Measurements from ENCODE around the gene RRP1. TPM values are rescaled to one million over a fixed set of nuclear protein-coding genes. Genes with fewer than 3 reads are reported as not detected.

The RRP1 gene
- total RNA-seq, 1 experiment from 2014 or later: 53.9 TPM

DNA sequence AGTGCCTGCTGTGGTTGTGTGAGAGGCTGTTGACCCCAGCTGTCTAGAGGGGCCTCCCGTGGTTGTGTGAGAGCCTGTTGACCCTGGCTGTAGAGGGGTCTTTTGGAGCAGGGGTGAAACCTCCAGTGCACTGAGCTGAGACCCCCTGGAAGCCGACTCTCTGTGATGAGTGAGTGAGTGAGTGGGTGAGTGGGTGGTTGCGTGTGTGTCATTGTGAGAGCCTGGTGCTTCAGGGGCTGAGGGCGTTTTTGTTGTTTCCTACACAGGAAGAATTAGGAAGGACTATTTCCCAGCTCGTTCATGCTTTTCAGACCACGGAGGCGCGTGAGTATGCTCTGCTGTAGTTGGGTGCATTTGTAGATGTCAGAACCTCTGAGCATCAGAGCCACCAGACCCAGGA is 3.0 kb downstream of the RRP1 start:
- Histone ChIP-seq H3K9me2 (ENCODE audit: insufficient read depth) (no peaks in the 10 kb centered on the region), H3K9ac (ENCODE audit: low read length) (no peak overlapping the region), H2AFZ (ENCODE audit: low read depth, low read length, poor library complexity, severe bottlenecking) (no peak overlapping the region), H4K20me1 (ENCODE audit: insufficient read depth) (no peaks in the 10 kb centered on the region; the same call in 1 of the 2 replicates), H3K4me1 (ENCODE audit: control insufficient read depth in 1 of 2, insufficient read depth in 2 of 2, low read length in 2 of 2) (peaks cover 4 to 16% of the 10 kb centered on the region in 2 experiments; a peak in 3 of 4 replicates), H3K4me2 (ENCODE audit: low read length) (no peak overlapping the region), H3K27me3 (ENCODE audit: insufficient read depth, low read length) (no peaks in the 10 kb centered on the region), H3K9me3 (ENCODE audit: control insufficient read depth in 1 of 2, insufficient read depth in 1 of 2, low read depth in 1 of 2, low read length in 2 of 2) (no peaks in the 10 kb centered on the region), H3K4me3 (replicated peaks in 1 of 2; ENCODE audit: low read depth in 1 of 2, low read length in 2 of 2) (no peak overlapping the region), H3K36me3 (ENCODE audit: control insufficient read depth in 1 of 2, insufficient read depth in 2 of 2, low read length in 2 of 2) (peaks cover 52 to 67% of the 10 kb centered on the region in 2 experiments), H3K27ac (ENCODE audit: low read depth, low read length) (no peak overlapping the region), H3K79me2 (ENCODE audit: insufficient read depth, low read length) (peaks cover 77% of the 10 kb centered on the region)
- ChIA-PET POLR2A (no interaction called here), RAD21 (ENCODE audit: low non-redundant PET in 1 of 2, low total read pairs in 2 of 2, uncharacterized antibody in 2 of 2, unreplicated experiment in 2 of 2) (no interaction called here), CTCF (no interaction called here)
- no TSS peak for BruUV-seq (replicated peaks)
- intact Hi-C loops (cut with micrococcal nuclease): no loop called here
- TF ChIP-seq, protein P1, sequence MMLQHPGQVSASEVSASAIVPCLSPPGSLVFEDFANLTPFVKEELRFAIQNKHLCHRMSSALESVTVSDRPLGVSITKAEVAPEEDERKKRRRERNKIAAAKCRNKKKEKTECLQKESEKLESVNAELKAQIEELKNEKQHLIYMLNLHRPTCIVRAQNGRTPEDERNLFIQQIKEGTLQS (IDR thresholded peaks at IDR 0.05): no peak
- TF ChIP-seq RAD21 (IDR thresholded peaks at IDR 0.05; ENCODE audit: low read depth): no peak
- TF ChIP-seq, protein P2, sequence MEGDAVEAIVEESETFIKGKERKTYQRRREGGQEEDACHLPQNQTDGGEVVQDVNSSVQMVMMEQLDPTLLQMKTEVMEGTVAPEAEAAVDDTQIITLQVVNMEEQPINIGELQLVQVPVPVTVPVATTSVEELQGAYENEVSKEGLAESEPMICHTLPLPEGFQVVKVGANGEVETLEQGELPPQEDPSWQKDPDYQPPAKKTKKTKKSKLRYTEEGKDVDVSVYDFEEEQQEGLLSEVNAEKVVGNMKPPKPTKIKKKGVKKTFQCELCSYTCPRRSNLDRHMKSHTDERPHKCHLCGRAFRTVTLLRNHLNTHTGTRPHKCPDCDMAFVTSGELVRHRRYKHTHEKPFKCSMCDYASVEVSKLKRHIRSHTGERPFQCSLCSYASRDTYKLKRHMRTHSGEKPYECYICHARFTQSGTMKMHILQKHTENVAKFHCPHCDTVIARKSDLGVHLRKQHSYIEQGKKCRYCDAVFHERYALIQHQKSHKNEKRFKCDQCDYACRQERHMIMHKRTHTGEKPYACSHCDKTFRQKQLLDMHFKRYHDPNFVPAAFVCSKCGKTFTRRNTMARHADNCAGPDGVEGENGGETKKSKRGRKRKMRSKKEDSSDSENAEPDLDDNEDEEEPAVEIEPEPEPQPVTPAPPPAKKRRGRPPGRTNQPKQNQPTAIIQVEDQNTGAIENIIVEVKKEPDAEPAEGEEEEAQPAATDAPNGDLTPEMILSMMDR (IDR thresholded peaks at IDR 0.05 in 2 of 3, conservative IDR thresholded peaks at IDR 0.05 in 1 of 3; ENCODE audit: borderline replicate concordance in 1 of 3, insufficient read depth in 1 of 3, low read depth in 2 of 3, low read length in 2 of 3): no peak
- TF ChIP-seq FOSL1 (IDR thresholded peaks at IDR 0.05; ENCODE audit: low read depth): no peak
- TF ChIP-seq ZNF274 (IDR thresholded peaks at IDR 0.05; ENCODE audit: low read depth, low read length): no peak
- no peak for TF ChIP-seq POLR2AphosphoS5 (IDR thresholded peaks at IDR 0.05; ENCODE audit: low read depth, low read length)
- TF ChIP-seq, protein P3, sequence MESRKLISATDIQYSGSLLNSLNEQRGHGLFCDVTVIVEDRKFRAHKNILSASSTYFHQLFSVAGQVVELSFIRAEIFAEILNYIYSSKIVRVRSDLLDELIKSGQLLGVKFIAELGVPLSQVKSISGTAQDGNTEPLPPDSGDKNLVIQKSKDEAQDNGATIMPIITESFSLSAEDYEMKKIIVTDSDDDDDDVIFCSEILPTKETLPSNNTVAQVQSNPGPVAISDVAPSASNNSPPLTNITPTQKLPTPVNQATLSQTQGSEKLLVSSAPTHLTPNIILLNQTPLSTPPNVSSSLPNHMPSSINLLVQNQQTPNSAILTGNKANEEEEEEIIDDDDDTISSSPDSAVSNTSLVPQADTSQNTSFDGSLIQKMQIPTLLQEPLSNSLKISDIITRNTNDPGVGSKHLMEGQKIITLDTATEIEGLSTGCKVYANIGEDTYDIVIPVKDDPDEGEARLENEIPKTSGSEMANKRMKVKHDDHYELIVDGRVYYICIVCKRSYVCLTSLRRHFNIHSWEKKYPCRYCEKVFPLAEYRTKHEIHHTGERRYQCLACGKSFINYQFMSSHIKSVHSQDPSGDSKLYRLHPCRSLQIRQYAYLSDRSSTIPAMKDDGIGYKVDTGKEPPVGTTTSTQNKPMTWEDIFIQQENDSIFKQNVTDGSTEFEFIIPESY (IDR thresholded peaks at IDR 0.05; ENCODE audit: extremely low read depth, insufficient replicate concordance, low read length): no peak
- TF ChIP-seq EZH2 (IDR thresholded peaks at IDR 0.05): no peak
- TF ChIP-seq EZH2phosphoT487 (IDR thresholded peaks at IDR 0.05; ENCODE audit: borderline replicate concordance): no peak
- no peak for TF ChIP-seq CBX3 (IDR thresholded peaks at IDR 0.05; ENCODE audit: low read depth)
- TF ChIP-seq EGR1 (IDR thresholded peaks at IDR 0.05; ENCODE audit: low read depth): no peak
- no peak for TF ChIP-seq SRF (IDR thresholded peaks at IDR 0.05; ENCODE audit: low read depth)
- no peak for TF ChIP-seq JUND (IDR thresholded peaks at IDR 0.05)
- TF ChIP-seq, protein P4, sequence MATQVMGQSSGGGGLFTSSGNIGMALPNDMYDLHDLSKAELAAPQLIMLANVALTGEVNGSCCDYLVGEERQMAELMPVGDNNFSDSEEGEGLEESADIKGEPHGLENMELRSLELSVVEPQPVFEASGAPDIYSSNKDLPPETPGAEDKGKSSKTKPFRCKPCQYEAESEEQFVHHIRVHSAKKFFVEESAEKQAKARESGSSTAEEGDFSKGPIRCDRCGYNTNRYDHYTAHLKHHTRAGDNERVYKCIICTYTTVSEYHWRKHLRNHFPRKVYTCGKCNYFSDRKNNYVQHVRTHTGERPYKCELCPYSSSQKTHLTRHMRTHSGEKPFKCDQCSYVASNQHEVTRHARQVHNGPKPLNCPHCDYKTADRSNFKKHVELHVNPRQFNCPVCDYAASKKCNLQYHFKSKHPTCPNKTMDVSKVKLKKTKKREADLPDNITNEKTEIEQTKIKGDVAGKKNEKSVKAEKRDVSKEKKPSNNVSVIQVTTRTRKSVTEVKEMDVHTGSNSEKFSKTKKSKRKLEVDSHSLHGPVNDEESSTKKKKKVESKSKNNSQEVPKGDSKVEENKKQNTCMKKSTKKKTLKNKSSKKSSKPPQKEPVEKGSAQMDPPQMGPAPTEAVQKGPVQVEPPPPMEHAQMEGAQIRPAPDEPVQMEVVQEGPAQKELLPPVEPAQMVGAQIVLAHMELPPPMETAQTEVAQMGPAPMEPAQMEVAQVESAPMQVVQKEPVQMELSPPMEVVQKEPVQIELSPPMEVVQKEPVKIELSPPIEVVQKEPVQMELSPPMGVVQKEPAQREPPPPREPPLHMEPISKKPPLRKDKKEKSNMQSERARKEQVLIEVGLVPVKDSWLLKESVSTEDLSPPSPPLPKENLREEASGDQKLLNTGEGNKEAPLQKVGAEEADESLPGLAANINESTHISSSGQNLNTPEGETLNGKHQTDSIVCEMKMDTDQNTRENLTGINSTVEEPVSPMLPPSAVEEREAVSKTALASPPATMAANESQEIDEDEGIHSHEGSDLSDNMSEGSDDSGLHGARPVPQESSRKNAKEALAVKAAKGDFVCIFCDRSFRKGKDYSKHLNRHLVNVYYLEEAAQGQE (IDR thresholded peaks at IDR 0.05; ENCODE audit: low read depth): no peak
- no peak for TF ChIP-seq ZFX (IDR thresholded peaks at IDR 0.05)
- no peak for TF ChIP-seq POLR2A (IDR thresholded peaks at IDR 0.05; ENCODE audit: borderline replicate concordance, extremely low read depth, insufficient read depth, insufficient read length)
- no peak for TF ChIP-seq YY1 (IDR thresholded peaks at IDR 0.05; ENCODE audit: extremely low read depth, insufficient replicate concordance, low read depth, low read length)
- ATAC-seq: no peak
- no peak for DNase-seq (ENCODE audit: low read depth, low spot score)
